ENCODE results near the gene PROX1.

The PROX1 gene

DNA sequence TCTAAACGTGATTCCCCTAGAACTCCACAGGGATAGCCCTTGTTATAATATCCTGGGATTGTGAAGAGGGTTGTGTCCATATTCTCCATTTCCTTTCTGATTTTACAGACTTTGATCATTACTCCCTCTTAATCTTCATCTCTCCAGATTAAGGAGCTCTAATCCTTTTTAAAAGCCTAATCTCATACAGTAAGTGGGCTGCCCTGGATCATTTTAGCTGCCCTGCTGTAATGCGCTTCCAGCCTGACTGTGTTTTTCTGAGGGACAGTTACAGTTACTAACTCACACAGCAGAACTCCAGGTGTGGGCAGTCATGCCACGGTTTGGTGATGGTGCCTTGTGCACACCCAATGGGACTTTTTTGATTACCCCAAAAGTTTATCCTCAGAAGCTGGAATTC lies 33.5 kb downstream of the PROX1 start:
- DNase-seq (ENCODE audit: low read depth in 2 of 2): no peak

DNA sequence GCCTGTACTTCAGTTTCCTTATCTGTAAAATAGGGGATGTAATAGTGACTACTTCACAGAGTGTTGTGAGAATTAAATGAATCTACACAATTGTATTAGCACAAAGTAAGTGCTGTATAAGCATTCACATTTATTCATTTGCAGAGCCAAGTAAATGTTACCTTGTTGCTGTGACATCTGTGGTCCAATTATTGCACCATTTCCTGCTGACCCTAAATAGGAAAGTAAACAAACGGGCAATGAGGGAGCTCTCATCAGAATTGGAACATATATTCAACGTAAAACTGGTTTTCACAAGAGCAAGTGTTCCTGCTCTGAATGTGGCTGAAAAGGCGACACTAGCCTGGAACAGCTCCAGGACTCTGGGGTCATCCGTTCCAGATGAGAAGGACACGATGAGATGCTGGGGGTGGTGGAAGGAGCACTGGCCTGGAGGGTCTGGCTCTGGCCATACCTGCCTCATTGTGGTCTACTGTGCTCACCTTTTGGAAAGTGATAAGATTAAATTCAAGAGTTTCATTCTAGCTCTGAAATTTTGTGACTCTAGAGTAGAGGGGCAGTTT lies 34.5 kb downstream of the PROX1 start:
- DNase-seq (ENCODE audit: low read depth in 2 of 2): no peak

DNA sequence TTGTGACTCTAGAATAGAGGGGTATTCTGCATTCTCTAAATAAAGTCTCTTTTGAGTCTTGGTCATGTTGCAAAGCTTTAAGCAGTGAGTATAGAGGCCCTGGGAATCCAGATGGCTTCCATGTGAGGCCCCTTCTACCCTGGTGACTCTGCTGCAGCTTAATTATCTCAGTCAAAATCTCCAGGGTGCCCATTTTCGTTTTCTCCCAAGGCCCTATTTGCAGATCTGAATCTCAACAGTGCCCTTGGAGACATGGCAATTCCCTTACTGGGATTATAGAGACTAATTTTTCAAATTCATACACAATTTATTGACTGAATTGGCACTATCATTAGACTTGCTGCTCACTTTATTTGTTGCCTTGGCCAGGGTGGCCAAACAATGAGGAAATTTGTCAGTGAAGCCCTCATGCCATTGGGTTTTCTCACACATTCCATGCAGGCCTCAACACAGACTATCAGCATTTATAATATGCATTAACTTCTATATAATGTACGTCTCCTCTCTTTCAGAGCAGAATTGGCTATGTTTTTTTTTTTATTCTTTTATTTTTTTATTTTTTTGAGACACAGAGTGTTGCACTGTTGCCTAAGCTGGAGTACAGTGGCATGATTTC lies 35.1 kb downstream of the PROX1 start:
- DNase-seq (ENCODE audit: low read depth in 2 of 2): no peak

DNA sequence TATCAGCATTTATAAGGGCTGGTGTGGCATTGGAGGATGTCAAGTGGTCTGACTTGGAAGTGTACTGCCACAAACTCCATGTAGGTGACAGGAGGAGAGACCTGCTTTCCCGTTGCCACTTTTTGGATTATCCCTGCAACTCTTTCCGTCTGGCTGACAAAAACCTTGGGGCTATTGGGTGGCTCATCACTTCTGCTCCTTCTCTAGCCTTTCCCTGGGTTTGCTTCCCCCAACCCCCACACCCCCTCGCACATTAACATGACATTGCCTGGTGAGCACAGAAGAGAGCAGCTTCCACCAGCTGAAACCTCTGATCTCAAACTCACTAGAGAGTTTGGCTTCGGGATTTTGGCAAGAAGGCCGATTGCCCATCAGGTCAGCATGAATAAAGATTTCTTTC lies 39.2 kb downstream of the PROX1 start:
- no peak for DNase-seq (ENCODE audit: low read depth in 2 of 2)

DNA sequence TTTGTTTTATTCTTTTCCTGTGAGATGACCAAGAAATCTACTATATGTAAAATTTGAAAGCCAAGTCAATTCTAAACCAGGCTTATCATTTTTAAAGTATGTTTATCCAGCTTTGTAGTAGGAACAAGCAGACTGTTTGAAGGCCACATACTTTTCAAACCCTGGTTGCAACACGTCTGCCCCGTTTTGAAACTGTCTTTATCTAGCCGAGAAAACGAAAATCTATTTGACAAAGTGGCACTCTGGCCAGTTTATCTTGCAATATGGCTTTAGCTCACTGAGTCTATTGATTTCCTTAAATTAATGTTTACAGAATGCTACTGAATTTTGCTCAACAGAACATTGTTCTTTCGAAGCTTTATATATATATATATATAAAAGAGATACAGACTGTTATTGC lies 39.7 kb downstream of the PROX1 start:
- DNase-seq (ENCODE audit: low read depth in 2 of 2): no peak

DNA sequence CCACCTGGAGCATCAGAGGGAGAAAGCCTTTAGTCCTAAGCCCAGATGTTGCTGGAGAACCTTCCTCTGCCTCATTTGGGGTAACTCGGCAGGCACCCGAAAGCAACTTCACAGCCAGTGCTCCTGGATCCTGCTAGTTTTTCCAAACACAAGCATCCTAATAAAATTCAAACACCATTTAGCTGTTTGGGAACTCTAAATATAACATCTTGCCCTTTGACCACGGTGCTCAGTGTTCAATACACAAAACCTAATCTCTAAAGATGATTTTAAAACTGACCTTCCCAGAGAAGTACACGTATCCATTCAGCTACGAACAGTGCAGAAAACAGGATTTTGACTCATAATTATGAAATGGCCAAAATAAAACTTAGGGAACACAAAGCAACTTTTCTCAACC lies 40.3 kb downstream of the PROX1 start:
- no peak for DNase-seq (ENCODE audit: low read depth in 2 of 2)

DNA sequence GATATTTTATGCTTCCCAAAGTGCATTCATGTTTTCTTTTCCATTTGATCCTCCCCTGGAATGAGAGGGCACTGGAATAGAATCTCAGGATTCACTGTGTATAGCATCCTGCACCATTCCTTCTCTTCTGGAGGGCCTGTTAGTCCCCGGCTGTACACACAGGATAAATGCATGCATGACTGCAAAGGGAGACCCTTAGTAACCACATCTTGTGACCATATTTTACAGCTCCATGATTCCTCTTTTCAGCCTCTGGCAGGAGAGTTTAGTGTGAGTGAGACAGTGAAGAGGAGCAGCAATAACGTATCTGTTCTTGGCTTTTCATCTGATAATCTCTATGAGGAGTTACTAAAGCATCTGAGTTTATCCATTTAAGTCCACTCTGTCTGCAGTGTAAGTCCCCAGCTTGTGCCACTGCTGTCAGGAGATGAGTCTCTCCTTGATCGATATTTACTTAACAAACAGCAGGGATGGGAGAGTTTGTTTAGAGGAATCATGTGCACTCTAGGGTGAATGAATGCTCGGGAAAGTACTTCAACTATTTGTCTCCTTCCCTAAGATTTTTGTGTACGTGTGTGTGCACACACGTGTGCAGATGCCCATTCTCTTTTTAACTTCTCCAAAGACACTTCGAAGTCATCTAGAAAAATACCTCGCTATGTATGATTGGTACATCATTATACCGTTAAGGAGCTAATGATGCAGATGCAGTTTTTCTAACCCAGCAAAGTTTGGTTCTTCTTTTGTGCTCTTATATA lies 41.1 kb downstream of the PROX1 start:
- DNase-seq (ENCODE audit: low read depth in 2 of 2): no peak

DNA sequence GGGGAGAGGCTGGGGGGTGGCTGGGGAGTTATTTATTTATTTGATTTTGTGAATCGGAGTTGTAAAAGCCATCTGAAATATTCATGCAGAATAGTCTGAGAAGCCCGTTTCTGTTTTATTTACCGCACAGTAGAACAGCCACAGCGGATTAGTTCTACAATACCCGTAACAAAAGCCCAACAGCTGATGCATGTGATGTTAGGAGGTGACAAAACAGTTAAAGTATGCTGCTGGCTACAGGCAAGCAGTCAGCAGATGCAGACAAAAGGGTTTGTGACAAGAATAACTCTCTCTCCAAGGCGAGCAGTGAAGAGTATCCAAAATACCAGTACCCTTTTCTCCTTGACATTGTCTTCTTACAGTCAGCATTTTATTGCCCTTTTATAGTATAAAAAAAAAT lies 42.0 kb downstream of the PROX1 start:
- DNase-seq (ENCODE audit: low read depth in 2 of 2): no peak

DNA sequence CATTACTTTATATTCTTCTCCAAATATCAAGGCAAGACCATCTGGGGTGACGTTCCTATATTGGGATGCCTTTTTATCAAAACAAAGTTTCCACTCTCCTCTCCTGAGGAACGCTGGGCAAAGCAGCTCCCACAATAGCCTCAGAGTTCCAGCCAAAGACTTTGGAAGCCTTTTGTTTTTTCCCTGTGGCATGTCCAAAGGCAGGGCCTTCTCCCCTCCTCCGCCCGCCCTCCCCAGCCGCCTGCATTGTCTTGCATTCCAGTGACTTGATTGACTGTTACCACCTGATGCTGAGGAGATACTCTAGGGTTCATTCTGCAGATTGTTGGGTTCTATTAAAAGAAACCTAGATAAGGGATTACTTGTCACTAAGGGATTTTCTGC lies 43.5 kb downstream of the PROX1 start:
- no peak for DNase-seq (ENCODE audit: low read depth in 2 of 2)

DNA sequence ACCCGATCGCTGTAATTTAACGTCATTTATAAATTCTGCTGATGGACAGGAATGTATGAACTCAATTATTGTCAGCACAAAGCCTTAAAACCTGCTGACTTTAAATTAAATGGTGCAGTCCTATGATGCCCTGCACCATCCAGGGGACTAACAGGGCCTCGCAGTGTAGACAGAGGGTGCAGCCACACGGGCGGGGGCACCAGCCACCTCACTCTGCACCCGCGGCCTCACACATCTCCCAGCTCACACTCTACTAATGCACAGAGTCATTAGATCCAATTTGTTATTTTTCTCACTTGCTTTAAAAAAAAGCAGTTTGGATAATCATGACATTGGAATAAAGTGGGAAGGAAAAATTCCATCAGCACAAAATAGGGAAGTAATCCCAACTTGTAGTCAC lies 49.7 kb downstream of the PROX1 start:
- DNase-seq (ENCODE audit: low read depth in 2 of 2): no peak

DNA sequence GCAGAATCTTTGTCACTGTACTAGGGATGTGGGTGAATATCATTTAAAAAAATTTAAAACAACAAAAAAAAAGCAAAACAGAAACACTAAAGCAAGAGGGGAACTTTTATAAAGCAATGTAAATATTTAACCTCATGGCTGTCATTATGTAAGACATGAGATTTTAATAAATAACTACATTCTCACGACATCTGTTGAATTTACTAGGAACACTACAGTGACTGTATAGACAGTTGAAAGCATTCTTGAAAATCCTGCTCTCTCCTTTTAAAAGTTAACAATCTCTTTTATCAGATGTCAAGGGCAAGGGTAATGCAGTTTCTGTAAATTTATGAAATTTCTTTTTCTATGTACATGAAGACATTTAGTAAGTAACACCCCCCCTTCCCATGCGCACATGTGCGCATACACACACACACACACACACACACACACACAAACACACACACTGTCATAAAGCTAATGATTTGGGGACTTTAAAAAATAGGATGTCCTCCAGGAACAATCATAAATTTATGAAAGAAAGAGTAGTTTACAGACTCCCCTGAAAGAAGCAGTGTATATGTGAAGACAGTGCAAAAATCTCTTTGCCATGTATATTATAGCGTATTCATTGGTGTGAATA lies 51.7 kb downstream of the PROX1 start:
- DNase-seq (ENCODE audit: low read depth in 2 of 2): no peak

DNA sequence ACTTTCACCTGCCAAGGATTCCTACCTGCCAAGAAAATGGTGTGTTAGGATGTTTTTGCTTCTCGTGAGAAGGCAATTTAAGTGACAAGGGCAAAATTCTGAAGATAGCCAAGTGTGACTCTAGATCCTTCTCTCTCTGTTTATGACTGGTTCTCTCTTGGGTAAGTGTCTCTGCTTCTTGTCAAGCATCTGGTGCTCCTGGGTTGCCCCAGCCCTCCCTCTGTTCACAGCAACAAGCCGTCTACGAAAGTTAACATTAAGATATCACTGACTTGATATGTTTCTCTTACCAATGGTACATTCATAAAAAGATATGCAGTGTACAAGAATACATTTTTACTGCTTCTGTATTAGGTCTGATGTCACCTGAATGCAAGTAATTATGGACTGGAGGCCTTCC lies 55.4 kb downstream of the PROX1 start:
- no peak for DNase-seq (ENCODE audit: low read depth in 2 of 2)

DNA sequence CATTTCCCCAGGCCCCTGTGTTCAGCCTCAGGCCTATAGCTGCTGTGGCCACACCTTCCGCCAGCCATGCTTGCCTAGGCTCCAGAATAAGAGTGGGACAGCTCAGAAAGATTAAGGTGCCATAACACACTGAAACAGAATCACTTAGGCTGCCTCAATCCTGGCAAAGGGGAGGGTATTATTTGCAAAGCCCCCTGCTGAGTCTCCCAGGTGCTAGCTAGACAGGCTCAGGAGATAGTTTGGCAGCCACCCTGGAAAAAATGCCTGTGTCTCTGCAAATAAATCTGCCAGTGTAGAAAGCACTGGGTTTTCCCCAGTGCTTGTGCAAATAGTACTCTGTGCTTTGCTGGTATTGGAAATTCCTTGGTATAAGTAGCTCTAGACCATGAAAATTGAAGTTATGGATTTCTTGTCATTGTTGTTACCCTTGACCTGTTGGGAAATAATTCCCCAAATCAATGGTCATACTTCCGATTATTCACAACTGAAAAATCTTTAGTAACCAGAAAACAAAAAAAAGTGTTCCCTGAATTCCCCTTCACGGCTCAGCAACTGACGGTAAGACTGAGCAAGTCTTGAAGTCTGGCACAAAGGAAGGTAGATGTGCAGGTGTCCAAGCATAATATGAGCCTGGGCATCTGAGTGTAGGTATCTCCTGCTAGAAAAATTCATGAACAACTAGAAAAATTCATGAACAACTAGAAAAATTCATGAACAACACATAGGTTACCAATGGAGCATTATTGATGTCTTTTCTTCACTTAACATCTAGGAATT lies 56.9 kb downstream of the PROX1 start:
- no peak for DNase-seq (ENCODE audit: low read depth in 2 of 2)

DNA sequence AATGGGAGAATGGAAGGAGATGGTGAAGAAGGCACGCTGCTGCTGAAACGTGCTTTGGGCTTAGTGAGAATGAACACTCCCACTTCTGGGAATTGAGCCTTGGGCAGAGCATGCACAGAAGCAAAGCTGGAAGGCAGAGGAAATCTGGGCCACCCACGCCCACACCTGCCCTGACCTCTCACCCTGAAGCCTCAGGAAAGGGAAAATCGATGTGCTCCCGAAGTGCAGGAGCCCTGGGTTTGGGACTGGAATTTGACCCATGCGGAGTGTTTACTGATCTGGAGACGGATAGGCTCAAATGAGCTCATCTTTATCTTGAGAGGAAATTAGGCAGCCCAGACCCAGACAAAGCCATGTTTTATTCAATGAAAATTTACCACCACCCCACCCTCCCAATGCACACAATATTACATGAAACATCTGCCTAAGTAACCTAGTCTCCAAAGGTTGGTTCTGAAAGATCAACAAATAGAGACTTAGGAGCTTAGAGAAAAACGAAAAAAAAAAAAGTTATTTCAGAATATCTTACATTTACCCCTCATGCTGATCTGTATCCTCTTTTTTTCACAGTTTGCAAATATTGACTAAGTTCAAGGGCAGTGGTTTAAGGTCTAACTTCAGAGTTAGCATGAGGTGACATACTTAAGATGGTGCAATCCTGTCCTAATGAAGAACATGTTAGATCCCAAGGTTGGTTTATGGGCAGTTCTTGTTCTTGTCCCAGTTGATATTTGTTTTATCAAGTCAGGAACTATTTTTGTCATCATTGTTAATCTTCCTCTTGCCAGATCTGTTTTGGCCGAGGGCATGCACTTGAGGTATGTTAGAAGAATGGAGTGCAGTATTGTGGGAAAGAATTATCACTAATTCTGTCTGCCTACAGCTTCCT lies 63.0 kb downstream of the PROX1 start:
- no peak for DNase-seq (ENCODE audit: low read depth in 2 of 2)

DNA sequence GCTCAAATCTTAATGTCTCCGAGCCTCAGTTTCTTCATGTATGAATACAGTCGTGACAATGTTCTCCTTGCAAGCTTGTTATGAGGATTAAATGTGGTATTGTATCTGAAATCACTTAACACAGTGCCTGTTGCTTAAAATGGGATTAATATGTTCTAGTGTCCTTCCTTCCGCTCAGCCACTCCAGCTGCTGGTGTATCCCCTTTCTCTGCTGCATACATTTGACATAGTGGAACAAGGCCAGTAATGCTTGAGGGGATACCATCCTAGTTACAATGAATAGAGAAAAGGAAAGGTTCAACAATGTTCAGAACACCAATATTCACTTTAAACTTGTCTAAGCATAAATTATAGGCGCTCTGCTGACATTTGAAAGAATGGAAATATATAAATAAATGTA lies 64.0 kb downstream of the PROX1 start:
- no peak for DNase-seq (ENCODE audit: low read depth in 2 of 2)

DNA sequence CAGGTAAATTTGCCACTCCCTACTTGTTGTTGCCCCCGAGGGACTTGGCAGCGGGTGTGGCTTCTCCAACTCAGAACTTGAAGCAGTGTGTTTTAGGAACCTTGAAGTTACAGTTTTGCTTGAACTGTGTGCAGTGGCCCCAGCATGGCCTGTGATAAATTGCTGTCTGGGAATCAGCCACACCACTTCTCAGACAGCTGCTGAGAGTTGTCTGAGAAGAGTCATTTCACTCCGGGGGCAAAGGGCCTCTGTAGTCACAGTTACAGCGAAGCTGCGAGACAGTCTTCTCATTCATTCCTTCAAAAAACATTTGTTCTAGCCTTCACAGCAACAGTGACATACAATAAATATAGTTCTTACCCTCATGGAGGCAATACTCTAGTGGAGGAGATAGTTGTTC lies 70.3 kb downstream of the PROX1 start:
- no peak for DNase-seq (ENCODE audit: low read depth in 2 of 2)

DNA sequence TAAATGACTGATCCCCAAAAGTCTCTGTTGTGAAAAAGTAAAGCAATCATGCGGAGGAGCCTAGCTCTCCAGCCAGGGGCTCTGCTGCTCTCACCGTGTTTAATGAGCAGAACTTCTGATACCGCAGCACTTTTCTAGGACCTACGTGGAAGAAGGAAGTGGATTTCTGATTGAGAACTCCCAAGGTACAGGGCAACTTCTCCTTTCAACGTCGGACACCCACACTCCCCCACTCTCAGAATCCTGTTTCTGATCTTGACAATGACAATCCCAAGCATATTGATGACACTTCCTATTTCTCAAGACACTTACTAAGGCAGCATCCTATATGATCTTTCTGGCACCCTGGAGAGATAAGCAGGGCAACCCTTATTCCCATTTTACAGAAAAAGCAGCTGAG lies 78.4 kb downstream of the PROX1 start:
- no peak for DNase-seq (ENCODE audit: low read depth in 2 of 2)

DNA sequence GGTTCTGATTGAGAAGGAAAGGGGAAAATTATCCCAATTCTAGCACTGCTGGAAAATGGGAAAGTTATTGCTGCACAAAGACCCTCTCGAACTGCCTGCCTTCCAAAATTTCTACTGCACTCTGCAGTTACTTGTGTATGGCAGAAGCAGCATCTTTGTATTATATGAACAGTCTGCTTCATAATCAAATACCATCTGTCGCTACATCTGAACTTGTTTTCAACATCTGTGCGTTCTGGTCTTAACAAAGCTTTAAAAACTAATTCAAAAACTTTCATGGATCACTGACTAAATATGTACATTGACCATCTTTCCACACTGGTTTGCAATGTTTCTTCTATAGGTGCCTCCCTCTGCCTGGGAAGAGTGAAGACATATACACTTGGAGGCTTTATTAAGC lies 79.2 kb downstream of the PROX1 start:
- no peak for DNase-seq (ENCODE audit: low read depth in 2 of 2)

DNA sequence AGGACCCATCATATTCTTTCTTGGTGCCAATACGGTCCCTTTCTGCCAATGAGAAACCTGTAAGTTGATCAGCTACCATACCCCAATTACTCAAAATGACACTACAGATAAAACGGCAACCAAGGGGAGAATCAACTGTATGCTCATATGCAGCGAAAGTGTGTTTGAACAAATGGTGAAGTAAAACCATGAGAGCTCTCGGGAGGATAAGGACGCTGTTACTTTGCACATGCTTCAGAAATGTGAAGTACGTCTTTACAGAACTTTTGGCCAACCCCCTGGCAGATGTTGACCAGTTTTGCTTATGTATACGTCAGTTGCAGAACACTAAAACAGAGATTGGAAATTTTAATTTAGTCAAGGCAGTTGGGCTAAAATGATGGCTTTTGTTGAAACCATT lies 79.6 kb downstream of the PROX1 start:
- DNase-seq (ENCODE audit: low read depth in 2 of 2): no peak

DNA sequence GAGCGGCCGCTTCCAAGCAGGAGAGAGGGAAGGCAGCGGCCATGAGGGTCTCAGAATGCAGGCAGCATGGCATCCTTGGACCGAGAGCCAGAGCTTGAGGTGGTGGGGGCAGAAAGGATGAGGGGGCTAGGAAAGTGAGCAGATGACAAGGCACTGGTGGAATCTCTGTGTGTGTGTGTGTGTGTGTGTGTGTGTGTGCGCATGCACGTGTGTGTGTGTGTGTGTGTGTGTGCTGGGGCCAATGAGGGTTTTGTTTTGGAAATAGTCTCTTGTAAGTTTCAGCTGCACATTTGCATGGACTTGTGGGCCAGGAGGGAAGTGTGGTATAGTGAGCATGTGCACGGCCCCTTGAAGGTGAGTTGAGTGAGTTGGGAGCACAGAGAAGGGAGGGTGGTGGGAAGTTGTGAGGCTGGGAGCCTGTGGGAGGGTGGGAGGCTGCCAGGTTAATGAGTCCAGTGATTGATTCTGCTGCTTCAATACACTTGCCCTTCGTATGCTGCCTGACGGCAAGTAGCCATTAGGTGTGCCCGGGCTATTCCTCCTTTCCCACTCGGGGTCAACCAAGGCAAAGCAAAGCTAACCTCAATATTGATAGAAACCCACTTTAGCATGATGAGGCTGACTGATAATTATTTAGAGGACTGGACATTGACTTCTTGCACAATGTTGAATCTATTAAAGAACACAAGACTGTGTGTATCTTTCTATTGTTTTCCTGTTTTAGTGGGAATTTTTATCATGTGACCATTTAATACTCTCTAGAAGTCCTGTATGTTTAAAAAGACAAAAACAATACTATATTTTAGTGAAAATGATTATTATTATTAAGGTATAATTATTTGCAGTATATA lies 80.3 kb downstream of the PROX1 start:
- no peak for DNase-seq (ENCODE audit: low read depth in 2 of 2)

Data from stimulated activated CD8-positive, alpha-beta memory T cell treated with anti-CD3 and anti-CD28 coated beads, Interleukin-15, amount 100 ng/mL, for 48 hours (primary cell).